ENCODE measurements around the gene IL10RA.
"Not testable (repeated sequence)": the region's sequence is repeated elsewhere in the genome, so short reads cannot be mapped to it uniquely, and the experiment has no call there.

IL10RA gene

DNA sequence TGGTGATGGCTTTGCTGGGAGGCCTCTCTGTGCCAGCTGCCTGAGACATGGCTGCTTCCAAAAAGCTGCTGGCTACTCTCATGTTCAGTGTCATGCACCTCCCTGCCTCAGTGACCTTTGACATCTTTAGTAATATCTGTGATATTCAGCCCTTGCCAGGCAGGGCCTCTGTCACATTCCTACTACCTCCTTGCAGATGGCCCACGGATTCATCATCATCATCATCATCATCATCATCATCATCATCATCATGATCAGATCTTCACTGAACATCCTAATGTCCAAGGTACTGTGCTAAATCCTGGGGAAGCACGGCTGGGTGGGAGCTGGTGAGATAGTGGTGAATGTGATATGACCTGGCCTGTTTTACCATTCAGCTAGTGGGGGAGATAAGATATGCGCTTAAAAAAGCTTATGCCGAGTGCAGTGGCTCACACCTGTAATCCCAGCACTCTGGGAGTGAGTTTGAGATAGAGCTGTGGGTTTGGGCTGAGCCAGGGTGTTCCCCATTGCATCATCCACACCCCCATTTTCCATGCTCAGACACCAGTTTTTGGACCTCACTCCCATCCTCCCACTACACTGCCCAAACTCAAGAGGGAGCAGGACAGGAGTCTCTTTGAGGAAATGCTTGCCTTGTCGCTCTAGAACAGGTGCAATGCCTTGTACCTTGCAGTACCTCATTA lies 39.9 kb upstream of the IL10RA start:
- no peaks in the 10 kb centered on the region for H3K9me3 ChIP-seq (ENCODE audit: low read depth, low read length)
- H3K36me3 ChIP-seq (ENCODE audit: insufficient read depth, low read length), result no peaks in the 10 kb centered on the region
- TF ChIP-seq EZH2 (IDR thresholded peaks at IDR 0.05) (no peak), FOXP2 (optimal IDR thresholded peaks at IDR 0.05; ENCODE audit: control extremely low read depth, extremely low read length, insufficient read depth) (no peak), POLR2AphosphoS5 (IDR thresholded peaks at IDR 0.05; ENCODE audit: borderline replicate concordance, low read depth, low read length) (no peak)
- H3K9ac ChIP-seq (ENCODE audit: insufficient read length), result no peak overlapping the region
- DNase-seq (ENCODE audit: low read depth, low spot score), result no peak
- no peak overlapping the region for H3K27ac ChIP-seq
- H3K4me3 ChIP-seq, result no peak overlapping the region

DNA sequence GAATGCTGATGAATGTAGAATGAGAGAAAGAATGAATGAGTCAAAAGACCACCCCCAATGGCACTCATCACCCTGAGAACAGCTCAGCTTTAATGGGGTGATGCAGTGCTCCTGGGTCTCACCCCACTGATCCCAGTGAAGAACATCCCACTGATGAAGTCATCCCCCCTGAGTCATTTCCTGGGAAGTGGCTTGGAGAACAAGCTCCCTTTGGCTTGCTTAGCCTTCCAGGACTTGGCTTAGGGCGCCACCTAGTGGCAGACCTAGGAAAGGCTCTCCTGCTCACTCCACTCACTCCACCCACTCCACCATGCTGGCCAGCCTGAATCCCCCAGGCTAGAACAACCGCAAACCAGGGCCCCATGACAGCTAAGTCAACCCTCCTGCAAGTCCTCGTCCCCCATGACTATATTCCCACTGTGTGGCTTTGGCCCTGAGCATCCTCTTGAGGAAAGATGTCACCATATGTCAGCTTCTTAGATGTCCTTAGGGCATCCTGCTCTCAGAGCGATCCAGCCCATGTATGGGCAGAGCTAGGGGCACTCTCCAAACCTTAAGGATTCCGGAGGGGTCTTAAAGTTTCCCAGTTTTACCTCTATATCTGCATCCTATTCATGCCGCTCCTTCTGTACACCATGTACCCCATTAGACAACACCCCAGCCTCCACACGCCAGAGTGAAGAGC lies 39.2 kb upstream of the IL10RA start:
- Histone ChIP-seq H3K9me3 (ENCODE audit: low read depth, low read length) (no peaks in the 10 kb centered on the region), H3K36me3 (ENCODE audit: insufficient read depth, low read length) (no peaks in the 10 kb centered on the region), H3K27ac (no peak overlapping the region), H3K9ac (ENCODE audit: insufficient read length) (no peak overlapping the region), H3K4me3 (no peak overlapping the region)
- TF ChIP-seq FOXP2 (optimal IDR thresholded peaks at IDR 0.05; ENCODE audit: control extremely low read depth, extremely low read length, insufficient read depth) (no peak), EZH2 (IDR thresholded peaks at IDR 0.05) (no peak), POLR2AphosphoS5 (IDR thresholded peaks at IDR 0.05; ENCODE audit: borderline replicate concordance, low read depth, low read length) (no peak)
- DNase-seq (ENCODE audit: low read depth, low spot score), result peak; percentile 57

GRCh38 chr11:117947751-117948150 lies 38.4 kb upstream of the IL10RA start:
- H3K9ac ChIP-seq (ENCODE audit: insufficient read length); H3K27ac ChIP-seq; DNase-seq (ENCODE audit: low read depth, low spot score); H3K9me3 ChIP-seq (ENCODE audit: low read depth, low read length); H3K4me3 ChIP-seq; H3K36me3 ChIP-seq (ENCODE audit: insufficient read depth, low read length): not testable (repeated sequence)

DNA sequence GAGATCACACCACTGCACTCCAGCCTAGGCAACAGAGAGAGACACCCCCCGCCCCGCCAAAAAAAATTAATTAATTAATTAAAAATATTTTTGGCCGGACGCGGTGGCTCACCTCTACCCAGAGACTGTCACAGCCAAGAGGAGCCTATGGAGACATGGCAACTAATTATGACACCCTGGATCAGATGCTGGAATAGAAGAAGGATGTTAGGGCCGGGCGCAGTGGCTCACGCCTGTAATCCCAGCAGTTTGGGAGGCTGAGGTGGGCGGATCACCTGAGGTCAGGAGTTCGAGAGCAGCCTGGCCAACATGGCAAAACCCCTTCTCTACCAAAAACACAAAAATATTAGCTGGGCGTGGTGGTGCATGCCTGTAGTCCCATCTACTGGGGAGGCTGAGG lies 37.7 kb upstream of the IL10RA start:
- not testable (repeated sequence) for H3K27ac ChIP-seq; H3K9ac ChIP-seq (ENCODE audit: insufficient read length); H3K4me3 ChIP-seq; DNase-seq (ENCODE audit: low read depth, low spot score); H3K9me3 ChIP-seq (ENCODE audit: low read depth, low read length); H3K36me3 ChIP-seq (ENCODE audit: insufficient read depth, low read length)

- DNase-seq (ENCODE audit: low read depth, low spot score), result no peak
- no peak for TF ChIP-seq FOXP2 (optimal IDR thresholded peaks at IDR 0.05; ENCODE audit: control extremely low read depth, extremely low read length, insufficient read depth)
- no peak for TF ChIP-seq POLR2AphosphoS5 (IDR thresholded peaks at IDR 0.05; ENCODE audit: borderline replicate concordance, low read depth, low read length)
- no peak for TF ChIP-seq EZH2 (IDR thresholded peaks at IDR 0.05)
- Histone ChIP-seq H3K36me3 (ENCODE audit: insufficient read depth, low read length) (no peaks in the 10 kb centered on the region), H3K9me3 (ENCODE audit: low read depth, low read length) (no peaks in the 10 kb centered on the region), H3K27ac (no peak overlapping the region), H3K4me3 (no peak overlapping the region), H3K9ac (ENCODE audit: insufficient read length) (no peak overlapping the region)
These were observed 37.1 kb upstream of the IL10RA start for GRCh38 chr11:117949062-117949461.

DNA sequence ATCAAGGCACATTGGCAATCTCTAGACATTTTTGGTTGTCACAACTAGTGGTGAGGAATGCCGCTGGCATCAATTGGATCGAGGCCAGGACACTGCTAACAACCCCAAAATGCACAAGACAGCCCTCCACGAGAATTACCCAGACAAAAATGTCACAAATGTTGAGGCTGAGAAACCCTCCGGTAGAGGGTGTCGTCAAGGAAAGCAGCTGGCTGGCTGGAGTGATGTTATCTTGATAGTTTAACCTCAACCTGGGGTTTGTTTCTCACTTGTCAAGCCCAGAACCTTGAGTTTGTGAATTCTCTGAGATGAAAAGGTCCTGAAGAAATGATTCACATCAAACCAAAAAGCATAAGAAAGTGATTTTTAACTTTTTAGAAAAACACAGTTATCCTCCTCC lies 35.9 kb upstream of the IL10RA start:
- no peak overlapping the region for H3K27ac ChIP-seq
- no peak overlapping the region for H3K9ac ChIP-seq (ENCODE audit: insufficient read length)
- H3K9me3 ChIP-seq (ENCODE audit: low read depth, low read length), result no peaks in the 10 kb centered on the region
- no peak for TF ChIP-seq FOXP2 (optimal IDR thresholded peaks at IDR 0.05; ENCODE audit: control extremely low read depth, extremely low read length, insufficient read depth)
- no peak for TF ChIP-seq POLR2AphosphoS5 (IDR thresholded peaks at IDR 0.05; ENCODE audit: borderline replicate concordance, low read depth, low read length)
- TF ChIP-seq EZH2 (IDR thresholded peaks at IDR 0.05), result no peak
- H3K4me3 ChIP-seq, result no peak overlapping the region
- H3K36me3 ChIP-seq (ENCODE audit: insufficient read depth, low read length), result no peaks in the 10 kb centered on the region
- no peak for DNase-seq (ENCODE audit: low read depth, low spot score)

- DNase-seq (ENCODE audit: low read depth, low spot score), result no peak
These were observed 34.9 kb upstream of the IL10RA start for GRCh38 chr11:117950993-117951961.

GRCh38 chr11:117953024-117953671 lies 33.0 kb upstream of the IL10RA start:
- peak overlapping the region; percentile 20; the same call in 1 of the 2 replicates for H3K4me3 ChIP-seq
- H3K9me3 ChIP-seq (ENCODE audit: low read depth, low read length), result no peaks in the 10 kb centered on the region
- TF ChIP-seq POLR2AphosphoS5 (IDR thresholded peaks at IDR 0.05; ENCODE audit: borderline replicate concordance, low read depth, low read length) (no peak), EZH2 (IDR thresholded peaks at IDR 0.05) (no peak), FOXP2 (optimal IDR thresholded peaks at IDR 0.05; ENCODE audit: control extremely low read depth, extremely low read length, insufficient read depth) (no peak)
- H3K36me3 ChIP-seq (ENCODE audit: insufficient read depth, low read length), result no peaks in the 10 kb centered on the region
- DNase-seq (ENCODE audit: low read depth, low spot score), result no peak
- H3K9ac ChIP-seq (ENCODE audit: insufficient read length), result no peak overlapping the region
- H3K27ac ChIP-seq, result no peak overlapping the region

More at GRCh38 chr11:117950993-117951961, 34.9 kb upstream of the IL10RA start:
- Histone ChIP-seq H3K4me3 (no peak overlapping the region), H3K9ac (ENCODE audit: insufficient read length) (no peak overlapping the region), H3K36me3 (ENCODE audit: insufficient read depth, low read length) (no peaks in the 10 kb centered on the region), H3K27ac (no peak overlapping the region), H3K9me3 (ENCODE audit: low read depth, low read length) (no peaks in the 10 kb centered on the region)
- TF ChIP-seq EZH2 (IDR thresholded peaks at IDR 0.05) (no peak), POLR2AphosphoS5 (IDR thresholded peaks at IDR 0.05; ENCODE audit: borderline replicate concordance, low read depth, low read length) (no peak)

All from SK-N-MC (cell line).